ENCODE measurements around the gene TSPAN33.
"Not testable (repeated sequence)": the region's sequence is repeated elsewhere in the genome, so short reads cannot be mapped to it uniquely, and the experiment has no call there.

TSPAN33 gene, protein sequence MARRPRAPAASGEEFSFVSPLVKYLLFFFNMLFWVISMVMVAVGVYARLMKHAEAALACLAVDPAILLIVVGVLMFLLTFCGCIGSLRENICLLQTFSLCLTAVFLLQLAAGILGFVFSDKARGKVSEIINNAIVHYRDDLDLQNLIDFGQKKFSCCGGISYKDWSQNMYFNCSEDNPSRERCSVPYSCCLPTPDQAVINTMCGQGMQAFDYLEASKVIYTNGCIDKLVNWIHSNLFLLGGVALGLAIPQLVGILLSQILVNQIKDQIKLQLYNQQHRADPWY

DNA sequence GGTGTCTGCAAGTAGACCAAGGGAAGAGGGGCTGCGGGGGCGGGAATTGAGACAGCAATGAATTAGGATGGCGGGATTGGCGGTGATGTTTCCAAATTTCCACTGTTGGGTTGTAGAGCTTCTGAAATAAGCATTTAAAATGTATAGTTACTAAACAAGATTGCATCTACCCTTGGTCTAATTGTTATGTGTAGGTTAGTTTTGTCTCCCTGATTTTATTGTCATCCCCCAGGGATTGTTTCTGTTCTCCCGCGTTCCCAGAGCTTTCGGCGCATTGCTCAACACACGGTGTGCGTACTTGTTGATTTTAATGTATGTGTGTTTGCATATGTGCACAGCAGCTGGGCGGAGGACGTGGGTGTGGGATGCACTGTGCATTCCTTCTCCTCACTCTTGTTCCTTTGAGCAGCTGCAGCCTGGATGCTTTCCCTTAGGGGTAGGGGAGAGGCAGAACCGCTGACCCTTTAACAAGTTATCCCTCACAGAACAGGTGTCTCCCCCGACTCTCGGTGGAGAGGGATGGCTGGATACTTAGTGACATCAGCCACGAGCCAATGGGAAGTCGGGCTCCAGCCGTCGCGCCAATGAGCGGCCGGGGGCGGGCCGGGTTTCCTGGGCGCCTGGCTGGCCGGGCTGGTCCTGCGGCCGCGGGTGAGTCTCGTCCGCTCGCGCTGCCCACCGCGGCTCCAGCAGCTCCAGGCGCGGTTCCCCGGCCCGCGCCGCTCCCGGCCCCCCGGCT is at the start of gene TSPAN33:
Gene TSPAN33 (plus strand): TSS at position 613 of the 739 bp plus-strand sequence. CDS start 274 bp downstream, outside the sequence.
- DNase-seq (ENCODE audit: low read depth in 3 of 3), result peak; percentile 19 to 54 (median 26)

GRCh38 chr7:129095258-129095657 is 49.2 kb upstream of the TSPAN33 start:
- DNase-seq (ENCODE audit: low read depth in 3 of 3), result no peak

DNA sequence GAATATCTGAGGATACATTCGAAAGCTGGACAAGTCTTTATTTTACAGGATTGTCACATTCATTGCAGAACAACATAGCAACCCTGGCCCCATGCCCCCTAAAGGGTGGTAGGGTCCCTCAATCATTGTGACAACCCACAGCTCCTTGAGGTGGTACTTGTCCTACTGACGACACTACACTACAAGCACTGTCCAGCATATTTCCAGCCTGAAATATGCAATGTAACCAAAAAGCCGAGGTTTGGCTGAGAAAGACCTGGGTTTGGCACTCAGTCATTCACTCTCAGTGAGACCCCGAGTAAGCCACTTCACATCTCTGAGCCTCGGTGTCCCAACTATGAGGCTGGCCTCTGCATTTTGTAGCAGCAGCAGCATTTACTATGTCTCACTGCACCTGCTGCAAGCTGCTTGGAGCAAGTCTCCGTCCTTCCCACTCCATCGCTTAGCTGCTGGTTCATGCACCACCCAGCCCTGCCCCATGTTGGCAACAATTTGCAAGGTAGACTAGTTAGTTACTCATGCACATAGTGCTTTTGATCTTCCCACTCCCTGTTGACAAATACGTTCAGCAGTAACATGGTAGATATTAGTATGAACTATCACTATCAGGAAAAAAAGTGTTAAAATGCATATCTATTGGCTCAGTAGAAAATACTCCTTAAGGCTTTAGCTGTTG is 46.0 kb upstream of the TSPAN33 start:
- no peak for DNase-seq (ENCODE audit: low read depth in 3 of 3)

GRCh38 chr7:129100827-129101166 is 43.7 kb upstream of the TSPAN33 start:
- DNase-seq (ENCODE audit: low read depth in 3 of 3), result no peak

DNA sequence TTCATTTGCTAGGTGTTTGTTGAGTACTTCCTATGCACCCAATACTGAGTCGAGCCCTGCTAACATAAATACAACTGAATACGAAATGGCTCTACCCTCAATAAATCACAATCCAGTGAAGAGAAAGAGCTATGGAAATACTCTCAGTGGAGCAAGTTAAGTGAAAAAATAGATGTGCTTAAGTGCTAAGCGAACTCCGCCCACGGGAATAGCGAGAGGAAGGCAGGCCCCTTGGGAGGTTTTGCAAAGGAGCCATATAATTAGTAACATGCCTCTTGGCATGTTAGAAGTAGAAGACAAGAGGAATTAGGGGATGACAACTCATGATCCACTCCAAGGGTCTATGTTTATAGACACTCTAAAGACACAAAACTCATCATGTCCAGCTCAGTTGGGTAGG is 42.8 kb upstream of the TSPAN33 start:
- no peak for DNase-seq (ENCODE audit: low read depth in 3 of 3)

GRCh38 chr7:129103561-129104324 is 40.8 kb upstream of the TSPAN33 start:
- no peak for DNase-seq (ENCODE audit: low read depth in 3 of 3)

- no peak for DNase-seq (ENCODE audit: low read depth in 3 of 3)
Observed at GRCh38 chr7:129108581-129108980, 35.9 kb upstream of the TSPAN33 start.

- no peak for DNase-seq (ENCODE audit: low read depth in 3 of 3)
Observed at GRCh38 chr7:129110258-129110981, 34.1 kb upstream of the TSPAN33 start.

DNA sequence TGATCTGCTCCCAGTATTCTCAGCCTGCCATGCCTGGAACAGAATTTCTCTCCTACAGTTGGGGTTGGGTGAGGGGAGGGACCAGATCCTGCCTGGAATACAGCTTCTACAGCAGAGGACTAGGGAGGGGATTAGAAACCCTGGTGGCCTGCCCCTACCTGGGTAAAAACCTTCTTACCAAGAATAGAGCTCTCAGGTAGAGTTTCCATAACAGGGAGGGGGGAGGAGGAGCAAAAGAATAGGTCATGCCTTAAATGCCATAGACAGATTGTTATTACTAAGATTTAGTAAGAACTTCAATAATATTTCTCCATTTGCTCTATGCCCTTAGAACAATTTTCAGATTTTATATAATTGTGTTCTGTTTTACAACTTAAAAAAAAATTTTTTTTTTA is 33.5 kb upstream of the TSPAN33 start:
- no peak for DNase-seq (ENCODE audit: low read depth in 3 of 3)

DNA sequence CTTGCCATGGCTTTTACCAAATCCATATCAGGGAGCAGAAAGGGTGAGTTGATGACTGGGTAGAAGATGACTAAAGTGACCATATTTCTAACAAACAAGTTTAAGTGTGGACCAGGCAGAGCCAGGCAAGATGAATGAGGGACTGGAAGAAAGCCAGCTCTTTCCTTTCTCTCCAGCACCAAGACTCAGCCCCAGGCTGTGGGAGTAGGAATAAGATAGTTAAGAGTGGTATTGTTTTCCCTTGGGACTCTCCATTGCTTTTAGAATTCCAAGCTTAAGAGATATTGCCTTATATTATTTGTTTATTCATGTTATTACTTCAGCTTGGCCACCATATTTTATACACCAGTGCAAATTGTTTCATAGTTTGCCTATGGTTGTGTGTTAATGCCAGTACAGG is 28.8 kb upstream of the TSPAN33 start:
- no peak for DNase-seq (ENCODE audit: low read depth in 3 of 3)

DNA sequence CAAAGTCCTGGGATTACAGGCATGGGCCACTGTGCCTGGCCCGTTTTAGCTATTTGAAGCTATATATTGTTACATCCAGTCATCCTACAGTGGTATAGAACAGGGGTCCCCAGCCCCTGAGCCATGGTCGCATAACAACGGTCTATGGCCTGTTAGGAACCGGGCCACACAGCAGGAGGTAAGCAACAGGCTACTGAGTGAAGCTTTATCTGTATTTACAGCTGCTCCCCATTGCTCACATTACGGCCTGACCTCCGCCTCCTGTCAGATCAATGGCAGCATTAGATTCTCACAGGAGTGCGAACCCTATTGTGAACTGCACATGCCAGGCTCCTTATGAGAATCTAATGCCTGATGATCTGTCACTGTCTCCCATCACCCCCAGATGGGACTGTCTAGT is 26.3 kb upstream of the TSPAN33 start:
- DNase-seq (ENCODE audit: low read depth in 3 of 3), result no peak

DNA sequence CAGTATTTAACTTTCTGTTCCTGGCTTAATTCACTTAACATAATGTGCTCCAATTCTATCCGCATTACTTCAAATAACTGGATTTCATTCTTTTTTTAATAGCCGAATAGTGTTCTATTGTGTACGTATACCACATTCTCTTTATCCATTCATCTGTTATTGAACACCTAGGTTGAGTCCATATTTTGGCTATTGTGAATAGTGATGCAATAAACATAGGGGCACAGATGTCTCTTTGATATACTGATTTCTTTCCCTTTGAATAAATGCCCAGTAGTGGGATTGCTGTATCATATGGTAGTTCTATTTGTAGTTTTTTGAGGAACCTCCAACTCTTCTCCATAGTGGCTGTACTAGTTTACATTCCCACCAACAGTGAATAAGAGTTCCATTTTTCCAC is 25.5 kb upstream of the TSPAN33 start:
- no peak for DNase-seq (ENCODE audit: low read depth in 3 of 3)

DNA sequence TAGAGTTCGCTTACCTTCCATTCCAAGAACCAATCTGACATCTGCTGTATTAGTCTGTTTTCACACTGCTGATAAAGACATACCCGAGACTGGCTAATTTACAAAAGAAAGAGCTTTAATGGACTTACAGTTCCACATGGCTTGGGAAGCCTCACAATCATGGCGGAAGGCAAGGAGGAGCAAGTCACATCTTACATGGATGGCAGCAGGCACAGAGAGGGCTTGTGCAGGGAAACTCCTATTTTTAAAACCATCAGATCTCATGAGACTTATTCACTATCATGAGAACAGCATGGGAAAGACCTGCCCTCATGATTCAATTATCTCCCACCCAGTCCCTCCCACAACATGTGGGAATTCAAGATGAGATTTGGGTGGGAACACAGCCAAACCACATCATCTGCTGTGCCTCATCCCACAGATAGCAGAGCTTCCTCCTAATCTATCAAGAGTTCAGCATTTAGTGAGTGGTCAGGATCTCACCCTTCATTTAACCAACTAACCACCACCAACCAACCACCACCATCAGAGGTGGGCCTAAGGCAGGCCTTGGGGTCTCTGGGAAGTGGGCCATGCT is 22.9 kb upstream of the TSPAN33 start:
- not testable (repeated sequence) for DNase-seq (ENCODE audit: low read depth in 3 of 3)

- no peak for DNase-seq (ENCODE audit: low read depth in 3 of 3)
Observed at GRCh38 chr7:129122078-129122750, 22.3 kb upstream of the TSPAN33 start.

DNA sequence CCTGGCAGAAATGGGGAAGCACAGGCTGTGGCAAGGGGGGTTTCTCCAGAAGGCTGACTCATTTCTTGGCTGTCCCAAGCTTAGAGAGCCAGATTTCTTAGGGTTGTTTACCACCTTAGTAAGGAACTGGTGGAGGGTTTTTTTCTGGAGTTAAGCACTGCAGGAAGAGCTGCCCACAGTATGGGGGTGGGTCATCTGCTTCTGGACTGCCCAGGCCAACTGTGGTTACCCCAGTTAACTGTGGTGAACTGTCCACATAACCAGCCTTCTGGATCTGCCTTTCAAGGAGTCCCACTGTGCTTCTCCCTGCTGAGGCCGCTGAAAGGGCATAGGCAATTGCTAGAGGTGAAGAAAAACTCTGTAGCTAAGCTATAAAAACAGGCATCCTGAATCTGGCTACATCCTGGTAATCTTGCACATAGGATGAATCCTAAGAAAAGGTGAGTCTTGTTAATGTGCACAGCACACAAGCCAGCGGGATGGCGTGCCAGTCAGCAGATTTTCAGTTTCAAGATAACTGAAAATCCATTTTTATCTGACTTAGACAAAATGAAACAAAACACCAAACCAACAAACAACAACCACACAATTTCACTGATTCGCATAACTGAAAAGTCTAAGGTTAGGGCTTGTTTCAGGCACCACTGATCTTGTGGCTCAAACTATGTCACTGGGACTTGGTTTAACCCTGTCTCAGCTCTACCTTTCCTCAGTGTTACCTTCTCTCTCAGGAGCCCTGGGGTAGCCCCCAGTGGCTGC is 21.6 kb upstream of the TSPAN33 start:
- no peak for DNase-seq (ENCODE audit: low read depth in 3 of 3)

GRCh38 chr7:129123510-129123857 is 21.0 kb upstream of the TSPAN33 start:
- DNase-seq (ENCODE audit: low read depth in 3 of 3), result no peak

GRCh38 chr7:129126314-129126713 is 18.2 kb upstream of the TSPAN33 start:
- DNase-seq (ENCODE audit: low read depth in 3 of 3), result no peak

DNA sequence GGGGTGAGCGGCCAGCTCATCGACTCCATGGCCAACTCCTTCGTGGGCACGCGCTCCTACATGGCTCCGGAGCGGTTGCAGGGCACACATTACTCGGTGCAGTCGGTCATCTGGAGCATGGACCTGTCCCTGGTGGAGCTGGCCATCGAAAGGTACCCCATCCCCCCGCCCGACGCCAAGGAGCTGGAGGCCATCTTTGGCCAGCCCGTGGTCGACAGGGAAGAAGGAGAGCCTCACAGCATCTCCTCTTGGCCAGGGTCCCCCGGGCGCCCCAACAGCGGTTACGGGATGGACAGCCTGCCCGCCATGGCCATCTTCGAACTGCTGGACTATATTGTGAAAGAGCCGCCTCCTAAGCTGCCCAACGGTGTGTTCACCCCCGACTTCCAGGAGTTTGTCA is 17.4 kb upstream of the TSPAN33 start:
- DNase-seq (ENCODE audit: low read depth in 3 of 3), result no peak

- DNase-seq (ENCODE audit: low read depth in 3 of 3), result no peak
Observed at GRCh38 chr7:129127601-129128000, 16.9 kb upstream of the TSPAN33 start.

All from stimulated activated CD4-positive, alpha-beta T cell treated with anti-CD3 and anti-CD28 coated beads, TNF-alpha, amount 100 ng/mL, for 4 hours (primary cell).